ENCODE data around the gene TUBA3D.
"Not testable (repeated sequence)": the region's sequence is repeated elsewhere in the genome, so short reads cannot be mapped to it uniquely, and the experiment has no call there.

TUBA3D gene

GRCh38 chr2:131475831-131476230 is at the start of gene TUBA3D:
Gene TUBA3D (plus strand): TSS chr2:131476119. CDS start chr2:131476200, 81 bp downstream.
- TF ChIP-seq GATA3 (IDR thresholded peaks at IDR 0.05; ENCODE audit: low read depth, low read length) = no peak
- TF ChIP-seq GATA2 (IDR thresholded peaks at IDR 0.05; ENCODE audit: low read depth, low read length) = no peak

DNA sequence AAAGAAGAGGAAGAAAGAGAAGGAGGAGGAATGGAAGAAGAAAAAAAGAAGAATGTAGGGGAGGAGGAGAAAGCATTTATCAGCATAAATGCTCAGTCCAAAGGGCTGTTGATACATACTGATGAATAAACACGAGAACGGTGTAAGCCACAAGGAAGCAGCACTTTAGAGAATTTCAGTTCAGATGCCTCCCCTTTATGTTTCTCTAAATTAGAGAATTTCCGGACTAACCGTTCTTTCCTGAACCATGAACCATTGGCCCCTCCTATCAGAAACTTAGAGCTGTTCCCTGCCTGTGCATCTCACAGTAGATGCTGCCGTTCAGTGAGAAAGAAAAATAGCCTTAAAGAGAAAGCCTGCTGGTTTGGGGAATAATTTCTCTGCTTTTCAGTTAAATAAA is 49.2 kb upstream of the TUBA3D start:
- no peak for TF ChIP-seq GATA3 (IDR thresholded peaks at IDR 0.05; ENCODE audit: low read depth, low read length)
- no peak for TF ChIP-seq GATA2 (IDR thresholded peaks at IDR 0.05; ENCODE audit: low read depth, low read length)

DNA sequence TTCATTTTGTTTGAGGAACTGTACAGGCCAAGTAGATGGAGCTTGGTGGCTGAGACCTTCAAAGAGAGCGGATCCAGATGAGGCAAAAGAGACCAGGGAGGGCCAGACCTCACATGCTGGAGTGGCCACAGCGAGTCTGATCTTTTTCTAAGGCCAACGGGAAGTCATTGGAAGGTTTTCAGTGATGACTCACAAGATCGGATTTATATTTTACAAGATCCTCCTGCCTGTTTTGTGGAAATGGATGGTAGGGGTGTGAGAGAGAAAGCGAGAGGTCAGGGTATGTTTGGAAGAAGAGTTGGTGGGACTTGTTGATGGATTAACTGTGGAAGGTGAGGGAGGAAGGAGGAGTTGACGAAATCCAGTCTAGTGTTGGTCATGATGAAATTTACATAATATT is 44.6 kb upstream of the TUBA3D start:
- TF ChIP-seq GATA3 (IDR thresholded peaks at IDR 0.05; ENCODE audit: low read depth, low read length) (no peak), GATA2 (IDR thresholded peaks at IDR 0.05; ENCODE audit: low read depth, low read length) (no peak)

DNA sequence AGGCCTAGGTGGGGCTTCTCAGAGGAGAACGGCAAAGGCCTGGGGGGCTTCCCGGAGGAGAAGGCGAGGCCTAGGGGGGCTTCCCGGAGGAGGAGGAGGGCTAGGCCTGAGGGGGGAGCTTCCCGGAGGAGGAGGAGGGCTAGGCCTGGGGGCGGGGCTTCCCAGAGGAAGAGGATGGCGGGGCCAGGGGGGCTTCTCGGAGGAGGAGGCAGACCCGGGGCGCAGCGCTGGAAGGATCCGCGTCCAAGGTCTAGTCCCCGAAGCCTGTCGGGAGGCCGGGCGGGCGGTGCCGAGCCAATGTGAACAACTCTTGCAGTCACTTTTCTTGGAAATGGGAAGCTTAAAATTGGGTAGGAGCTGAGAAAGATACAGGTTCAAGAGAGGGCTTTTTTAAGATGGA is 30.0 kb upstream of the TUBA3D start:
- TF ChIP-seq GATA3 (IDR thresholded peaks at IDR 0.05; ENCODE audit: low read depth, low read length) (no peak), GATA2 (IDR thresholded peaks at IDR 0.05; ENCODE audit: low read depth, low read length) (no peak)

DNA sequence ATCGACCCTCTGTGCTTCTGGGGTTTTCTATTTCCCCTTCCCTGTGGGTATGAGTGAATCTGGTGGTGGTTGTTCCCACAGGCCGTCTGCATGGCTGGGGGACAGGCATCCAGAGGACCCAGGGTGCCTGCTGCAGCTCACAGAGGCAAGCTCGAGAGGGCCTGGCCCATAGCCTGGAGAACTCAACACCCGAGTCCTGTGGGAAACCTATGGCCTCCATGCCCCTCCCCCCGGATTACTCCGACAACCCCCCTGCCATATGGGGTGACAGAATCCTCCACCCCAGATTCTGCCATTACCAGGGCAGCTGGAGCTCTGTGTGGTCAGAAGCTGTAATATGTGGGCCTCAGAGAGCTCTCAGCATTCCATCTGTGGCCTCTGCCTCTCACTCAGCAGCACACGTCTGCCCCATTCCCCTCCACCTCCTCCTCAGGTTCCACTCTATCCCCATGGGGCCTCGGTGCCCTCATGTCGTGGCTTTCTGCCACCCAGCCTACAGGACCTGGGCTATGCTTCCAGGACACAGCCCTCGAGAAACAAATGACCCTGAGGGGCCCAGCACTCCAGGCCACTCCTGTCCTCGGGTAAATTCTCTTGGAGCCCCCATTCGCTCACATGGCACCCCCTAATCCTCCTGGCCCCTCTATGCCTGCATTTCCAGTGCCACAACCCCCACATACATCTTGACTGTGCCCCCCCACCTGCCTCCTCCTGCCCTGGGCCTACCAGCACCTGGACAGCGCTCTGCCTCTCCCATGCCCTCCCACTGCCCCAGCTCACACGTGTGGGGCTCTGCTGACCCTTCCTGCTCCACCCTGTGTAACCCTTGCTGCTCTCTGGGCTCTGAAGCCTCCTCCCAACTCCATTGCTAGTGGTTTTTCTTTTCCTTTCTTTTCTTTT is 12.6 kb downstream of the TUBA3D start:
- TF ChIP-seq GATA2 (IDR thresholded peaks at IDR 0.05; ENCODE audit: low read depth, low read length) (no peak), GATA3 (IDR thresholded peaks at IDR 0.05; ENCODE audit: low read depth, low read length) (no peak)

DNA sequence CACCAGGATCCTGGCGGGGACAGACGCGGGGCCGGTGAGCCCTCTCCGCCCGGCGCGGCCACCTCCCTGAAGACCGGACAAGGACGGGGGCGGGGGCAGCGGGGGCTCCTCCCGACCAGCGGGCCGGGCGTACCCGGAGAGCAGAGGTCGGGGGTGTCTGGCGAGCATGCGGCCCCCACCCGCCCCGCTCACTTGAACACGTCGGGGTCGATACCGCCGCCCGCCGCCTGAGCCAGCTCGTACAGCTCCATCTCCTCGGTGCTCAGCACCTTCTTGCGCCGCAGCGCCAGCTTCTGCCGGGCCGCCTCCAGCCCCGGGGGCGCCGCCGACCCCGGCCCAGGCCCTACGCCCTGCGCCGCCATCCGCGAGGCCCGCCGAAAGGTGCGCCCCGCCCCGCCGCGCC is 16.1 kb downstream of the TUBA3D start, which contains the start of gene MZT2A:
TSS of gene MZT2A (minus strand) at position 383 of the 403 bp plus-strand sequence. CDS start at position 362, 21 bp downstream.
- TF ChIP-seq GATA2, GATA3 (IDR thresholded peaks at IDR 0.05; ENCODE audit: low read depth, low read length): not testable (repeated sequence)

DNA sequence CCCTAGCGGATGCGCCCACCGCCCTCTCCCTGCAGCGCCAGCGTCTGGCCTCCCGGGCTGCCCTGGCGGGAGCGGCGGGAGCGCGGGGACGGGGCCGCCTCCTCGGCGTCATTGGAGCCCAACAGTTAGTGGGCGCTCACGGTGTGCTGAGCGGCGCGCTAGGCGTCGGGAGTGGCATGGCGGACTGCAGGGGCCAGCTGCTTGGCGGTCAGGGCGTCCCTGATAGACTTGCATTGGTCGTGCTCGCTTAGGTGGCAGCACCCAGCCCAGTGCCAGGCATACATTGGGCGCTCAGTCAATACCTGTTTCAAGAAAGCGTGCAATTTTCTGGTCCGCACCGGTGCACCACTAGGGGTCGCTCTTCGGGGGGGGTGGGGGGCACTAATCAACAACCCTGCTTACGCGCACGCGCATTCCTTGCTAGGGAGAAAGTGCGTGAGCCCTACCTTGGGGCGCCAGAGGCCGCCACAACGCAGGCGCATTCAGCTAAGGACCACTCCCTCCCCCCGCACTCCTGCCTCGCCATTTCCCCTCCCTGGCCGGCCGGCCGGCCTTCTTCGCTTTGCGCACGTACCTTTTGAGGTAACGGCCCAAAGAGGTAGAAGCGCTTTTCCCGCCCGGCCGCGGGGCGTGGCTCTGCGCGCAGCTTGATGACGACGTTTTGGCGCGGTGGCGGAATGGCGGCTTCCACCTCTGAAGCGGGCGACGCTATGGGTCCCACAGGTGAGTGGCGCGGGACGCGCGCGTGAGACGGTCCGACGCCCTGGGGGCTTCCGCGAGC is 16.7 kb downstream of the TUBA3D start:
- TF ChIP-seq GATA2 (IDR thresholded peaks at IDR 0.05; ENCODE audit: low read depth, low read length) (no peak), GATA3 (IDR thresholded peaks at IDR 0.05; ENCODE audit: low read depth, low read length) (no peak)

GRCh38 chr2:131493199-131493968 is 17.5 kb downstream of the TUBA3D start:
- TF ChIP-seq GATA2 (IDR thresholded peaks at IDR 0.05; ENCODE audit: low read depth, low read length) (no peak), GATA3 (IDR thresholded peaks at IDR 0.05; ENCODE audit: low read depth, low read length) (no peak)

GRCh38 chr2:131509615-131510014 is 33.7 kb downstream of the TUBA3D start:
- TF ChIP-seq GATA2 (IDR thresholded peaks at IDR 0.05; ENCODE audit: low read depth, low read length) (no peak), GATA3 (IDR thresholded peaks at IDR 0.05; ENCODE audit: low read depth, low read length) (no peak)

- TF ChIP-seq GATA2 (IDR thresholded peaks at IDR 0.05; ENCODE audit: low read depth, low read length) (no peak), GATA3 (IDR thresholded peaks at IDR 0.05; ENCODE audit: low read depth, low read length) (no peak)
Measured at GRCh38 chr2:131516011-131516410, 40.1 kb downstream of the TUBA3D start.

DNA sequence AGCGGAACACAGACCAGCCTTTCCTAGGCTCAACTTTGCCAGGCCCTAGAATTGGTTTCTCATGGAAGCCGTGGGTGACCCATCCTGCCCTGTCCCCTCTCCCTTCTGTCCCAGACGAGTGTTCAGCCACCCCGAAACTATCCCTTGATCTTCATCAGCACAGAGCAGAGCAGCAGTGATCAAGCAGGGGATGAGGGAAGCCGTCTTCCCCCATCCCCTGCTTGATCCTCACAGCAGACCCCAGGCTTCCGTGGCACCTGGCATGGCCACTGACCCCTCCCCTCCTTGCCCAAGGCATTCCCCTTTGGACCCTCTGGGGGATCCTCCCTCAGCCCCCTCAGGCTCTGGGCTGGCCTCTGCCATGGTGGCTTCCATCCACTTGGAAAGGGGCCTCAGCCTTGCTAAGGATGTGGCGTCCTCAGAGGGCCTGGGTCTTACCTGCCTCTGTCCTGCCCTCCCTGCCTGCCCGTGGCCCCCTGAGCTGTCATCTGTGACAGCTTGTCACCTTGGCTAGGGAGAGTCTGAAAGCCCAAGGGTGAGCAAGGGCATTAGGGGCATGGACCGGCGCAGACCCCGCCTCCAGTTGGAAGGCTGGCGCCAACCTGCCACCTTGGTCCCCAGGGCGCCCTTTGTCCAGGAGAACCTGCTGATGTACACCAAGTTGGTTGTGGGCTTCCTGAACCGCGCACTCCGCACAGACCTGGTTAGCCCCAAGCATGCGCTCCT is 41.4 kb downstream of the TUBA3D start:
- TF ChIP-seq GATA2 (IDR thresholded peaks at IDR 0.05; ENCODE audit: low read depth, low read length) (no peak), GATA3 (IDR thresholded peaks at IDR 0.05; ENCODE audit: low read depth, low read length) (no peak)

GRCh38 chr2:131519466-131519865 is 43.5 kb downstream of the TUBA3D start:
- TF ChIP-seq GATA2 (IDR thresholded peaks at IDR 0.05; ENCODE audit: low read depth, low read length) = no peak
- no peak for TF ChIP-seq GATA3 (IDR thresholded peaks at IDR 0.05; ENCODE audit: low read depth, low read length)

DNA sequence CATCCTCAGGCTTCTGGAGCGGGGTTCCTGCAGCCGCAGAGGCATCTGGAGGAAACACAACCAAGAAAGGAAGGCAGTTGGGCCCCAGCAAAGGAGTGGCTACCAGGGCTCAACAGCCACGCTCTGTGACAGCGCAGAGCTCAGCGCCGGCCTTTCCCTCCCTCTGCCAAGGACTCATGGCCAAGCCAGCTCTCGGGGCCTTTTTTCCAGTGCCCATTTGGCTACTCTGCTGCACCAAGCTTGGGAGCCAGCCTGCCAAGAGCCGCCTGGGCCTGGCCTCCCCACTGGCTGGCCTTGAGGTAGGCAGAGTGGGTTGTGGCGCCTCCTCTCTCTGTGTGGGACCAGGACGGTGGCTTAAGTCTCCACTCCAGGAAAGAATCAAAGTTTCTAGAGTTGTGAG is 44.6 kb downstream of the TUBA3D start:
- TF ChIP-seq GATA2 (IDR thresholded peaks at IDR 0.05; ENCODE audit: low read depth, low read length) (no peak), GATA3 (IDR thresholded peaks at IDR 0.05; ENCODE audit: low read depth, low read length) (no peak)
